ENCODE measurements around the gene RXRA.

The RXRA gene

GRCh38 chr9:134380542-134381271, 54.5 kb downstream of the RXRA start:
- TF ChIP-seq POLR2AphosphoS5 (IDR thresholded peaks at IDR 0.05; ENCODE audit: low read depth, low read length) (no peak), PAX5 (IDR thresholded peaks at IDR 0.05; ENCODE audit: insufficient read depth, low read length, severe bottlenecking) (no peak), POU2F2 (IDR thresholded peaks at IDR 0.05; ENCODE audit: low read depth, low read length) (no peak), POLR2A (IDR thresholded peaks at IDR 0.05; ENCODE audit: low read depth, low read length) (no peak), TAF1 (IDR thresholded peaks at IDR 0.05; ENCODE audit: low read depth, low read length) (no peak), SPI1 (IDR thresholded peaks at IDR 0.05; ENCODE audit: low read depth, low read length) (no peak)
- DNase-seq (ENCODE audit: insufficient read length, low spot score), result no peak
- no peak for FAIRE-seq

- FAIRE-seq (no peak), DNase-seq (ENCODE audit: insufficient read length, low spot score) (no peak)
- TF ChIP-seq POU2F2 (IDR thresholded peaks at IDR 0.05; ENCODE audit: low read depth, low read length) (no peak), TAF1 (IDR thresholded peaks at IDR 0.05; ENCODE audit: low read depth, low read length) (no peak), POLR2A (IDR thresholded peaks at IDR 0.05; ENCODE audit: low read depth, low read length) (no peak), SPI1 (IDR thresholded peaks at IDR 0.05; ENCODE audit: low read depth, low read length) (no peak), PAX5 (IDR thresholded peaks at IDR 0.05; ENCODE audit: insufficient read depth, low read length, severe bottlenecking) (no peak), POLR2AphosphoS5 (IDR thresholded peaks at IDR 0.05; ENCODE audit: low read depth, low read length) (no peak)
Measured at GRCh38 chr9:134381272-134381661, 55.0 kb downstream of the RXRA start.

GRCh38 chr9:134381671-134382516, 55.6 kb downstream of the RXRA start:
- FAIRE-seq (no peak), DNase-seq (ENCODE audit: insufficient read length, low spot score) (no peak)
- no peak for TF ChIP-seq POLR2A (IDR thresholded peaks at IDR 0.05; ENCODE audit: low read depth, low read length)
- no peak for TF ChIP-seq POLR2AphosphoS5 (IDR thresholded peaks at IDR 0.05; ENCODE audit: low read depth, low read length)
- no peak for TF ChIP-seq POU2F2 (IDR thresholded peaks at IDR 0.05; ENCODE audit: low read depth, low read length)
- no peak for TF ChIP-seq PAX5 (IDR thresholded peaks at IDR 0.05; ENCODE audit: insufficient read depth, low read length, severe bottlenecking)
- no peak for TF ChIP-seq TAF1 (IDR thresholded peaks at IDR 0.05; ENCODE audit: low read depth, low read length)
- TF ChIP-seq SPI1 (IDR thresholded peaks at IDR 0.05; ENCODE audit: low read depth, low read length), result no peak

- no peak for DNase-seq (ENCODE audit: insufficient read length, low spot score)
- no peak for TF ChIP-seq TAF1 (IDR thresholded peaks at IDR 0.05; ENCODE audit: low read depth, low read length)
- TF ChIP-seq POLR2A (IDR thresholded peaks at IDR 0.05; ENCODE audit: low read depth, low read length), result no peak
- TF ChIP-seq PAX5 (IDR thresholded peaks at IDR 0.05; ENCODE audit: insufficient read depth, low read length, severe bottlenecking), result no peak
- no peak for TF ChIP-seq SPI1 (IDR thresholded peaks at IDR 0.05; ENCODE audit: low read depth, low read length)
- TF ChIP-seq POLR2AphosphoS5 (IDR thresholded peaks at IDR 0.05; ENCODE audit: low read depth, low read length), result no peak
- TF ChIP-seq POU2F2 (IDR thresholded peaks at IDR 0.05; ENCODE audit: low read depth, low read length), result no peak
- no peak for FAIRE-seq
Measured at GRCh38 chr9:134382733-134383132, 56.5 kb downstream of the RXRA start.

- FAIRE-seq (no peak), DNase-seq (ENCODE audit: insufficient read length, low spot score) (no peak)
- TF ChIP-seq POLR2AphosphoS5 (IDR thresholded peaks at IDR 0.05; ENCODE audit: low read depth, low read length) (no peak), SPI1 (IDR thresholded peaks at IDR 0.05; ENCODE audit: low read depth, low read length) (no peak), PAX5 (IDR thresholded peaks at IDR 0.05; ENCODE audit: insufficient read depth, low read length, severe bottlenecking) (no peak), POU2F2 (IDR thresholded peaks at IDR 0.05; ENCODE audit: low read depth, low read length) (no peak), TAF1 (IDR thresholded peaks at IDR 0.05; ENCODE audit: low read depth, low read length) (no peak), POLR2A (IDR thresholded peaks at IDR 0.05; ENCODE audit: low read depth, low read length) (no peak)
Measured at GRCh38 chr9:134383148-134383547, 56.9 kb downstream of the RXRA start.

DNA sequence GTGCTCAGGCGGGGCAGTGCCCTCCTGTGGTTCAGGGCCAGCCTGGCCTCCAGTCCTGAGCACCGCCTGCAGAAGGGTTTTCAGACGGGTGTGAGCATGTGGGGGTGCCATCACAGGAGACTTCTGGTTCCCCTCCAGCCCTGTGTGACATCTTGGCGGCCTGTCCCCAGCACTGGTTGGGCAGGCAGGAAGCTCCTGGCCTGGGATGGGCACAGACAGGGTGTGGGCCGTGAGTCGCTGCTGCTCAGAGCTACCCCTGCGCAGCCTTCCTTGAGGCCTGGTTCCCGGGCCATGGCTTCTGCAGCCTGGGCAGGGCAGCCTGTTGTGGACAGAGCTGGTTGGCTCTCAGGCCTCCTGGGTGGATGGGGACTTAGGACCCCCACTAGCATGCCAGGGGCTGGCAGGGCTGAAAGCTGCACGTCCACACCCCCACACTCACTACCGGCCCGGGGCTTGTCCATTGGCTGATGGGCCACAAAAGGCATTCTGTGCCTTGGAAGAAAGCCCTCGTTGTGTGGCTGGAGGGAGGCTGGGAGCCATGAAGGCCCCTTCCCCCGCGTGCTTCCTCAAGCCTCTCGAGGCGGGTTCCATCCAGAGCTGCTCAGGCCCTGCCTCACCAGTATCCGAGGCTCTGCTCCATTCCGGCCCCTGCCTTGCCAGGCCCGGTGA, 58.7 kb downstream of the RXRA start:
- DNase-seq (ENCODE audit: insufficient read length, low spot score), result no peak
- FAIRE-seq, result no peak
- no peak for TF ChIP-seq POLR2A (IDR thresholded peaks at IDR 0.05; ENCODE audit: low read depth, low read length)
- TF ChIP-seq POU2F2 (IDR thresholded peaks at IDR 0.05; ENCODE audit: low read depth, low read length), result no peak
- no peak for TF ChIP-seq PAX5 (IDR thresholded peaks at IDR 0.05; ENCODE audit: insufficient read depth, low read length, severe bottlenecking)
- no peak for TF ChIP-seq SPI1 (IDR thresholded peaks at IDR 0.05; ENCODE audit: low read depth, low read length)
- no peak for TF ChIP-seq POLR2AphosphoS5 (IDR thresholded peaks at IDR 0.05; ENCODE audit: low read depth, low read length)
- no peak for TF ChIP-seq TAF1 (IDR thresholded peaks at IDR 0.05; ENCODE audit: low read depth, low read length)

DNA sequence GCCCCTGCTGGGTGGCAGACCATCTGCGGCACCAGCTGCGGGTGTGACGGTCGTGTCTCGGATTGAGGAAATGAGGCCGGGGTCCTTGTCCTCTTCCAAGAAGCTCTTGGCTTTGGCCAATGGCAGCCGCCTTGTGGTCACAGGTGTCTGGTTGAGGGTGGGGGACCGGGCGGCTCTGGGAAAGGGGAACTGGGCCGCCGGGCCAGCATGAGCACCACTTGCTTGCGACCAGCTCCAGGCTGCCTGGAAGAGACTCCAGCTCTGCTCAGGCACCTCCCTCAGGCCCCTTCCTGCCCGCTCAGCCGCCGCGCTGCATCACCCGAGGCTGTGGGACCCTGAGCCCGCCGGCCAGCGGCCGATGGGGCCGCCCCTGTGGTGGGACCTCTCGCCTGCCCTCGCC, 59.7 kb downstream of the RXRA start:
- TF ChIP-seq PAX5 (IDR thresholded peaks at IDR 0.05; ENCODE audit: insufficient read depth, low read length, severe bottlenecking) (no peak), SPI1 (IDR thresholded peaks at IDR 0.05; ENCODE audit: low read depth, low read length) (peak; percentile 26; the same call in 1 of the 2 replicates), POLR2A (IDR thresholded peaks at IDR 0.05; ENCODE audit: low read depth, low read length) (no peak)
- DNase-seq (ENCODE audit: insufficient read length, low spot score), result no peak
- no peak for FAIRE-seq

GRCh38 chr9:134386951-134387831, 60.9 kb downstream of the RXRA start:
- no peak for TF ChIP-seq SPI1 (IDR thresholded peaks at IDR 0.05; ENCODE audit: low read depth, low read length)
- no peak for TF ChIP-seq PAX5 (IDR thresholded peaks at IDR 0.05; ENCODE audit: insufficient read depth, low read length, severe bottlenecking)
- TF ChIP-seq POLR2AphosphoS5 (IDR thresholded peaks at IDR 0.05; ENCODE audit: low read depth, low read length), result no peak
- no peak for TF ChIP-seq POLR2A (IDR thresholded peaks at IDR 0.05; ENCODE audit: low read depth, low read length)
- no peak for TF ChIP-seq POU2F2 (IDR thresholded peaks at IDR 0.05; ENCODE audit: low read depth, low read length)
- TF ChIP-seq TAF1 (IDR thresholded peaks at IDR 0.05; ENCODE audit: low read depth, low read length), result no peak
- DNase-seq (ENCODE audit: insufficient read length, low spot score) (no peak), FAIRE-seq (no peak)

Measured in GM12891 (cell line).